ENCODE measurements around the gene TASP1. TPM values are rescaled to one million over a fixed set of nuclear protein-coding genes. Genes with fewer than 3 reads are reported as not detected.

Gene TASP1
- total and polyA plus RNA-seq, 10 of the 15 experiments (the other 5 are each of a cell fraction or from before 2014, with no cell fraction given), result 7.4 to 17.8 (median 10.5) TPM

GRCh38 chr20:13447385-13448180, 191.1 kb downstream of the TASP1 start (continued):
- TF ChIP-seq CREM (IDR thresholded peaks at IDR 0.05; ENCODE audit: low read depth), result no peak
- TF ChIP-seq SUPT20H (IDR thresholded peaks at IDR 0.05; ENCODE audit: borderline replicate concordance, control insufficient read depth, low read depth, low read length), result no peak
- no peak for TF ChIP-seq YY1 (IDR thresholded peaks at IDR 0.05; ENCODE audit: low read depth, low read length)
- no peak for TF ChIP-seq BCLAF1 (IDR thresholded peaks at IDR 0.05)
- no peak for TF ChIP-seq E4F1 (IDR thresholded peaks at IDR 0.05; ENCODE audit: borderline replicate concordance, partially characterized antibody)
- TF ChIP-seq ZNF622 (IDR thresholded peaks at IDR 0.05), result no peak
- no peak for TF ChIP-seq STAT3 (IDR thresholded peaks at IDR 0.05; ENCODE audit: low read depth, low read length)
- no peak for TF ChIP-seq CHD1 (IDR thresholded peaks at IDR 0.05; ENCODE audit: low read depth, low read length)
- TF ChIP-seq SPI1 (IDR thresholded peaks at IDR 0.05; ENCODE audit: borderline replicate concordance, insufficient read depth, low read depth, low read length), result no peak

Measured in GM12878 (cell line).